DLD1 (cell line): ENCODE results near the gene THSD7A.

Experiments
- in situ Hi-C: cut with HindIII; loops from 2 replicates; pipeline ENCODE4 v1.10.0; 2017; ENCODE audit warnings: low sequenced_read_pairs

THSD7A gene

GRCh38 chr7:11428877-11429581 lies 403.0 kb downstream of the THSD7A start:
- in situ Hi-C loops = no loop called here

DNA sequence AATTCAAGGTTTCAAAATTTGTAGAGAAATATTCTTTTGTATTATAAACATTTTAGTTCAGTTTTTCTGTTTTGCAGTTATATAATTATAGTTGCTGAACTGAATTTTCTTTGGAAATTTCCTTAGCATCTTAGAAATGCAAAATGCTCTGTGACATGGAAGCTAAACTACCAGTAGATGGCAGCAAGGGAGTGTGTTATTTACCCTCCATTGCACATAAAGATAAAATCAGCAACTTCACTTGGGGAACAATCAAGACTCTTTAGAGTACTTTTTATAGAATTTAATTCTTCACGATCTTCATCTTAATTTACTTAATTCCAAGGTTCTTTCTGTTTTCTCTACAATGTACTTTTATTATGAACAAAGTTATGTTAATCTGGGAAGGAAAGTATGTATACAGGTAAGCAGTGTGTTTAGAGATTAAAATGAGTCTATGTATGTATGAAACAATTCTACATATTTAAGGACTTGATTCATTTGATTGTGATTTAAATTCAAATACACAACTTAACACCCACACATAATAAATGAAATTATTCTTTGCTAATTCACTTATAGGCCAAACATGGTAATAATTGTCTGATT lies 404.2 kb downstream of the THSD7A start:
- in situ Hi-C loops = no loop called here

GRCh38 chr7:11424006-11424405 lies 408.0 kb downstream of the THSD7A start:
- in situ Hi-C loops = no loop called here

- in situ Hi-C loops = no loop called here
Measured at GRCh38 chr7:11420049-11420448, 411.9 kb downstream of the THSD7A start.

DNA sequence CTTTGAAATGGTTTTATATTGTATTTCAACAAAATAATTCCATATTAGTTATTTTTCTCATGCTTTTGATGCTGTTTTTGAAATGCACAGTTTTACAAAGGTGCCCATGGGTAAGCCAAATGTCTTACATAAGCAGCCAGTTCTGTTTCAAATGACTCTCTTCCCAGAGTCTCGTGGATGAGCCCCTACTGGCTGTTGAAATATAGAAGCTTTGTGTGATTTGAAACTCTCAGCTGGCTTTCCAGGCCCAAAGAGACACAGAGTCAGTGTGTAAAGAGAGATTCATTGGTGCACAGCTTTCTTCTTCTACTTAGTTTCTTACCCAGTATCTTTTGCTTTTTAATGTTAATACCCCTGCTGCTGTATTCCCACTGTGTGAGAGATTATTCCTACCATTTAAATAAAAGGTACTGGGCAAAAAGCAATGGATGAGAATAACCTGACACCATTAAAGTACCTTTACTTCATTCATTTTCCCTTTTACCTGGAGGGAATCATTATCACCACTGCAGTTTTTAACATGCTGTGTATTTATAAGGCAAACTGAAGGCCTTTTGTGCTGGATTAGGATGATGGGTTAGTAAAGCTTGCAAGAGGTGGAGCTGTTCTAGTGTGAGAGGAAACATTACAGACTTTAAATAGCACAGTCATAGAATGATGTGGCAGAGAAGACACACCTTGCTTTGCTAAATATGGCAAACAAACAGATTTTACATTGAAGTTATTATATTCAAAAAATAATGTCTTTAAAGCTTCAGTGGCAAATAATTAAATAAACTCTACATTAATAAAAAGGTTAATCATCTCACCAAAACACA lies 415.1 kb downstream of the THSD7A start:
- in situ Hi-C loops = no loop called here

GRCh38 chr7:11415101-11415500 lies 416.9 kb downstream of the THSD7A start:
- in situ Hi-C loops = no loop called here

- in situ Hi-C loops = no loop called here
Measured at GRCh38 chr7:11413901-11414300, 418.1 kb downstream of the THSD7A start.

DNA sequence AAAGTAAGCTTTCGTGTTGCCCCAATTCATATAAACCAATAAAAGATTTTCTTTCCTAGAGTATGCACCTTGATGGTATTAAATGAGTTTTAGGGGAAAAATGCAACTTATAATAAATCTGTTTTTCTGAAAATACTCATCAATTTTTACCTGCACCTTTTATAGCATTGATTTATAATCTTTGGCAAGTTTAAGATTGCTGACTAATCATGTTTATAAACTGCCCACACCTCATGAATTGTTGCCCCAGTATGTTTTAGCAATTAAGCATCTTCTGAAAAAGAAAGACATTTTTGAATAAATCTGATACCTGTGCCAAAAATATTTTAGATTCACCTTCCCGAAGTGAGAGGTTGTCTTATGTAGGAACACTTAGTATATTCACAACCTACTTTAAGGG lies 420.0 kb downstream of the THSD7A start:
- in situ Hi-C loops = no loop called here

GRCh38 chr7:11410656-11411644 lies 421.0 kb downstream of the THSD7A start:
- in situ Hi-C loops = no loop called here

GRCh38 chr7:11404355-11404754 lies 427.6 kb downstream of the THSD7A start:
- in situ Hi-C loops = no loop called here

- in situ Hi-C loops = no loop called here
Measured at GRCh38 chr7:11403781-11404180, 428.2 kb downstream of the THSD7A start.

DNA sequence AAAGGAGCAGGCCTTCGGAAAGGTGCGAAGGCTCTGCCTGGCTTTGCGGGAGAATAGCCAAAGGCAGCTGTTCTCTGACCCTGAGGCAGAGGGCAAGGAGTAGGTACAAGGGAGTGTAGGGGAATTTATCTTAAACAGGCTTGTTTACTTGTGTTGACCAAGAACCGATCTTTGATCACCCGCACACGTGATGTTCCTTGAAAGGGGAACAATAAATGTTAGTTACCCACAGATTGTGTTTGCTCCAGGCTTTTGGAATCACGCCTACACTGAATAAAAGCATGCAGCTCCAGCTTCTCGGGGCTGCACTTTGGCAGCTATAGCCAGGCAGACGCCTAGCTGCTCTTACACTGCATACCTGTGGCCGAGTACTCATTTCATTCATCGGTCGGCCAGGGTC lies 437.6 kb downstream of the THSD7A start:
- in situ Hi-C loops = no loop called here

DNA sequence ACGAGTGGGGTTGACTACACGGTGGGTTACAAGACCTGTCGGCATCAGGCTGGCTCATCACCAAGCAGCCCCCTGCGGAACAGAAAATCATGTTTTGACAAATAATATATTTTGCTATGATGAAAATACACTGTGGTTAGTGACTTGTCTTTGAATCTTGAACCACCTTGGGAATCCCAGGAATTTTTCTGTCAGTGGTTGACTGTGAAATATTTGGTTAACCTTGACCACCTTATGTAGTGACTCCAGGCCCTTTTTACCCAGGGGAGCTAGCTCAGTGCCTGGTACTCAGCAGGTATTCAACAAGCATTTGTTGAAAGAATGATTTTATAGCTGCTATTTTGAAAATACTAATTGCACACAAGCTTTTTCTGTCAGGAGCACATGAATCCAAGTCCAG lies 452.4 kb downstream of the THSD7A start:
- in situ Hi-C loops = no loop called here

GRCh38 chr7:11376529-11376928 lies 455.5 kb downstream of the THSD7A start:
- in situ Hi-C loops = no loop called here

- in situ Hi-C loops = no loop called here
Measured at GRCh38 chr7:11374629-11375028, 457.4 kb downstream of the THSD7A start.

- in situ Hi-C loops = no loop called here
Measured at GRCh38 chr7:11373546-11374142, 458.4 kb downstream of the THSD7A start.

DNA sequence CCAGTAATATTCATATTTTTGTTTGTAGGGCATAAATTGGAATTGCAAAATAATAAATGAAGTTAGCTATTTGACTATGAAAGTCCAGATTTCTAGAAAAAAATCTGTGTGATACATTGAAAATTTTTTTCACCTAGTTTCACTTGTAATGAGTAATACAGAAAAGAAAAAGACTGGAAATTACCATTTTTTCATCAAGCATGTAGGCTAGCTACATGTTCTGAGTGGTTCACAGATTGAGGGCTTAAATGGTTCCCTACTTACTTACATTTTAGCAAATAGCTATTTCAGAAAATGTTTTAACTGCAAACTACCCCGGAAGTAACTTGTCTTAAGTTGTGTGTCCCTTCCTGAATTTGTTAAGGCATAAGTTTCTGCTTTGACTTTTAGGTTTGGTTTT lies 462.3 kb downstream of the THSD7A start:
- in situ Hi-C loops = no loop called here

DNA sequence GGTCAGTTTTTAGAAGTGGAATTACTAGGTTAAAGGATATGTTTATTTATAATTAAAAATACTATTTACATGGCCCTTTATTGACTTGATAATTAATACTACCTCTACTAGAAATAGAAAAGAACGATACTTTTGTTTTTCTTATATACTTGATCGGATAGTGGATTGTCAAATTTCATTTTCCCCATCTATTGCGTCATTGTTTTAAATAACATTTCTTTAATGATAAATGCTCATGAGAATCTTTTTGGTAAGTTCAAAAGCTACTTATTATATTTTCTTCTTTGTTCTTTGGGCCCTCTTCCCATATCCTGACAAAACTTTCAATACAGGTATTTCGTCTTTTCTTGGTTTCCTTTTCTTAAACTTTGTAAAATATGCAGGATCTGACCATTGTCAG lies 465.9 kb downstream of the THSD7A start:
- in situ Hi-C loops = no loop called here

- in situ Hi-C loops = no loop called here
Measured at GRCh38 chr7:11358637-11359036, 473.4 kb downstream of the THSD7A start.

GRCh38 chr7:11355399-11356005 lies 476.5 kb downstream of the THSD7A start:
- in situ Hi-C loops = no loop called here
